Neuronal stem cell (in vitro differentiated cells): ENCODE data around the gene MANEAL.

Source experiments
- DNase-seq: peaks from one replicate; pipeline ENCODE4 v3.0.0-alpha.2; 2013; ENCODE audit warnings: low spot score
- H2AFZ ChIP-seq: one replicate; pipeline ENCODE4 v1.6.1; 2013; ENCODE audit warnings: mild to moderate bottlenecking, low read length, inconsistent platforms
- H2AK5ac ChIP-seq: 2 replicates; pipeline ENCODE4 v1.6.1; 2013; ENCODE audit warnings: low read depth, mild to moderate bottlenecking, inconsistent platforms, low read length, moderate library complexity, mixed read lengths
- H2BK120ac ChIP-seq: 2 replicates; pipeline ENCODE4 v1.6.1; 2013; ENCODE audit warnings: low read depth, mild to moderate bottlenecking, inconsistent platforms, low read length, moderate library complexity, mixed read lengths
- H2BK12ac ChIP-seq: one replicate; pipeline ENCODE4 v1.6.1; 2013; ENCODE audit warnings: low read length, inconsistent platforms
- H2BK15ac ChIP-seq: 2 replicates; pipeline ENCODE4 v1.6.1; 2013; ENCODE audit warnings: mild to moderate bottlenecking, low read length, inconsistent platforms, mixed read lengths
- H2BK5ac ChIP-seq: one replicate; pipeline ENCODE4 v1.6.1; 2013; ENCODE audit warnings: inconsistent platforms, mild to moderate bottlenecking, low read length, moderate library complexity
- H3K14ac ChIP-seq: one replicate; pipeline ENCODE4 v1.6.1; 2013; ENCODE audit warnings: low read length, inconsistent platforms
- H3K18ac ChIP-seq: 2 replicates; pipeline ENCODE4 v1.6.1; 2013; ENCODE audit warnings: low read length, inconsistent platforms
- H3K23ac ChIP-seq: 2 replicates; pipeline ENCODE4 v1.6.1; 2013; ENCODE audit warnings: low read depth, mild to moderate bottlenecking, mixed read lengths, low read length, inconsistent platforms; ENCODE audit not compliant: poor library complexity
- H3K27ac ChIP-seq: replicated peaks from 3 replicates; pipeline ENCODE4 v1.5.1; 2013; ENCODE audit warnings: low read length, inconsistent platforms
- H3K27me3 ChIP-seq, 3 experiments: 2 replicates each; pipeline ENCODE4 v1.6.1; 2013; ENCODE audit warnings: low read length in 3 of 3, mild to moderate bottlenecking in 2 of 3, inconsistent platforms in 1 of 3, low read depth in 1 of 3, mixed read lengths in 1 of 3, moderate library complexity in 1 of 3; ENCODE audit not compliant: control insufficient read depth in 3 of 3, insufficient read depth in 3 of 3
- H3K36me3 ChIP-seq, 2 donors: replicated peaks in 1 of 2; 2 replicates each; pipeline ENCODE4 v1.6.1; 2013; ENCODE audit warnings: low read length in 2 of 2; ENCODE audit not compliant: control insufficient read depth in 2 of 2, insufficient read depth in 2 of 2
- H3K4ac ChIP-seq: 2 replicates; pipeline ENCODE4 v1.6.1; 2013; ENCODE audit warnings: inconsistent platforms, mild to moderate bottlenecking, low read length, moderate library complexity
- H3K4me1 ChIP-seq, 2 donors: 1 replicate in 1 of 2; 2 replicates in 1 of 2; pipeline ENCODE4 v1.6.1; 2013; ENCODE audit warnings: low read length in 2 of 2, low read depth in 1 of 2; ENCODE audit not compliant: control insufficient read depth in 2 of 2, insufficient read depth in 1 of 2
- H3K4me2 ChIP-seq: one replicate; pipeline ENCODE4 v1.6.1; 2013; ENCODE audit warnings: mild to moderate bottlenecking, low read length, inconsistent platforms; ENCODE audit not compliant: insufficient read depth, poor library complexity, severe bottlenecking
- H3K4me3 ChIP-seq, 2 donors: 2 replicates each; pipeline ENCODE4 v1.5.1; 2013; ENCODE audit warnings: low read length in 2 of 2, mild to moderate bottlenecking in 2 of 2, inconsistent platforms in 1 of 2, moderate library complexity in 1 of 2
- H3K79me1 ChIP-seq: one replicate; pipeline ENCODE4 v1.6.1; 2013; ENCODE audit warnings: low read depth, mild to moderate bottlenecking, inconsistent platforms, low read length, moderate library complexity
- H3K9ac ChIP-seq: one replicate; pipeline ENCODE4 v1.6.1; 2013; ENCODE audit warnings: mild to moderate bottlenecking, low read depth, low read length, inconsistent platforms; ENCODE audit not compliant: poor library complexity
- H3K9me3 ChIP-seq, 2 donors: replicated peaks in 1 of 2; 2 replicates each; pipeline versions ENCODE3 to v1.6.1; 2013; ENCODE audit warnings: low read length in 2 of 2, mild to moderate bottlenecking in 2 of 2, inconsistent platforms in 1 of 2, low read depth in 1 of 2, mixed read lengths in 1 of 2, moderate library complexity in 1 of 2; ENCODE audit not compliant: control insufficient read depth in 2 of 2, insufficient read depth in 1 of 2
- H4K8ac ChIP-seq: one replicate; pipeline ENCODE4 v1.6.1; 2013; ENCODE audit warnings: low read depth, mild to moderate bottlenecking, inconsistent platforms, low read length, moderate library complexity
- H4K91ac ChIP-seq: one replicate; pipeline ENCODE4 v1.6.1; 2013; ENCODE audit warnings: low read length, low read depth, mild to moderate bottlenecking, inconsistent platforms; ENCODE audit not compliant: poor library complexity
- WGBS, 2 donors: extraction: QIAGEN DNeasy Blood & Tissue Kit; methylation state at CpG; one replicate each; pipeline ENCODE4 v1.1.7; 2013; ENCODE audit warnings: missing lambda C conversion rate in 2 of 2, mixed read lengths in 1 of 2; ENCODE audit not compliant: insufficient read length in 2 of 2, insufficient replicate concordance in 1 of 2; ENCODE audit errors: extremely low coverage in 2 of 2; 5-methylcytosine and 5-hydroxymethylcytosine counted together

The MANEAL gene

GRCh38 chr1:37795340-37796125 is 1.9 kb downstream of the MANEAL start:
- no CpG with 5 or more reads among the region's 22 CpGs for WGBS, 2 donors
- Histone ChIP-seq H4K91ac (no peak overlapping the region), H3K4me2 (no peak overlapping the region), H3K18ac (no peak overlapping the region), H2BK5ac (no peak overlapping the region), H2AK5ac (no peak overlapping the region), H3K27ac (no peak overlapping the region), H3K4me3 (peak overlapping the region in 1 of 2 donors; percentile 83), H3K9ac (no peak overlapping the region), H3K36me3 (peaks cover 0 to 39% of the 10 kb centered on the region in 2 donors), H2BK15ac (no peak overlapping the region), H3K27me3 (peaks cover 6 to 41% (median 8%) of the 10 kb centered on the region in 3 experiments), H2BK120ac (no peak overlapping the region), H3K79me1 (peaks cover 3% of the 10 kb centered on the region), H2BK12ac (no peak overlapping the region), H2AFZ (peak overlapping the region; percentile 100), H3K23ac (no peak overlapping the region), H4K8ac (no peak overlapping the region), H3K14ac (no peak overlapping the region), H3K4ac (no peak overlapping the region), H3K4me1 (peaks cover 0 to 6% of the 10 kb centered on the region in 2 donors), H3K9me3 (no peaks in the 10 kb centered on the region)
- DNase-seq: peak; percentile 67

DNA sequence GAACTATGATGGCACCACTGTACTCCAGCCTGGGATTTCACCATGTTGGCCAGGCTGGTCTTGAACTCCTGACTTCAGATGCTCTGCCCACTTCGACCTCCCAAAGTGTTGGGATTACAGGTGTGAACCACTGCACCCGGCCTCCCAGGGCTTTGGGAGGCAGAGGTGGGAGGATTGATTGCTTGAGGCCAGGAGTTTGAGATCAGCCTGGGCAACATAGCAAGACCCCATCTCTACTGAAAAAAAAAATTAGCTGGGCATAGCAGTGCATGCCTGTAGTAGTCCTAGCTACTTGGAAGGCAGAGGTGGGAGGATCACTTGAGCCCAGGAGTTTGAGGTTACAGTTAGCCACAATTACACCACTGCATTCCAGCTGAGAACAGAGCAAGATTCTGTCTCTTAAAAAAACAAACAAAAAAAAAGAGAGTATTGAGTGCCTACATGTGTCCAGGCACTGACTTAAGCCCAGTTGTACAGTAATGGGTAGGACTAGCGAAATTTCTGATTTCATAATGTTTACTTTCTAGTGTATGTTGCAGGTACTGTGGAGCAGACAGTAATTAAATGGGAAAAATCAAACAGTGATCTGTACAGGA is 4.2 kb downstream of the MANEAL start:
- no peak overlapping the region for H3K4ac ChIP-seq
- H2BK15ac ChIP-seq: no peak overlapping the region
- no peak overlapping the region for H3K27ac ChIP-seq
- peaks cover 3% of the 10 kb centered on the region for H3K79me1 ChIP-seq
- no peak overlapping the region for H2BK120ac ChIP-seq
- no peak overlapping the region for H2AK5ac ChIP-seq
- H3K4me3 ChIP-seq: no peak overlapping the region
- no peak overlapping the region for H3K9ac ChIP-seq
- H3K23ac ChIP-seq: no peak overlapping the region
- no peaks in the 10 kb centered on the region for H3K9me3 ChIP-seq
- H2BK12ac ChIP-seq: no peak overlapping the region
- peaks cover 0 to 27% (median 4%) of the 10 kb centered on the region in 3 experiments for H3K27me3 ChIP-seq
- H4K8ac ChIP-seq: no peak overlapping the region
- H2AFZ ChIP-seq: no peak overlapping the region
- H3K4me1 ChIP-seq: peaks cover 0 to 6% of the 10 kb centered on the region in 2 donors
- H3K18ac ChIP-seq: no peak overlapping the region
- no peak overlapping the region for H3K14ac ChIP-seq
- DNase-seq: no peak
- H2BK5ac ChIP-seq: no peak overlapping the region
- no peak overlapping the region for H3K4me2 ChIP-seq
- H4K91ac ChIP-seq: no peak overlapping the region
- WGBS, 2 donors: no CpG with 5 or more reads among the region's 3 CpGs
- peaks cover 4 to 59% of the 10 kb centered on the region in 2 donors for H3K36me3 ChIP-seq

- H3K4me2 ChIP-seq: no peak overlapping the region
- no peak overlapping the region for H3K9ac ChIP-seq
- no peak overlapping the region for H2AK5ac ChIP-seq
- no peak overlapping the region for H3K4ac ChIP-seq
- H2BK15ac ChIP-seq: no peak overlapping the region
- no peaks in the 10 kb centered on the region for H3K27me3 ChIP-seq
- no peak overlapping the region for H3K18ac ChIP-seq
- H2AFZ ChIP-seq: no peak overlapping the region
- H3K23ac ChIP-seq: no peak overlapping the region
- no peak for DNase-seq
- H2BK120ac ChIP-seq: no peak overlapping the region
- WGBS, 2 donors: no CpG with 5 or more reads among the region's 1 CpG
- no peak overlapping the region for H2BK5ac ChIP-seq
- H3K4me1 ChIP-seq: peaks cover 6 to 8% of the 10 kb centered on the region in 2 donors
- no peaks in the 10 kb centered on the region for H3K9me3 ChIP-seq
- no peak overlapping the region for H3K27ac ChIP-seq
- no peak overlapping the region for H4K8ac ChIP-seq
- H3K79me1 ChIP-seq: peaks cover 9% of the 10 kb centered on the region
- peak overlapping the region in 1 of 2 donors; percentile 47 for H3K4me3 ChIP-seq
- no peak overlapping the region for H3K14ac ChIP-seq
- peaks cover 31 to 91% of the 10 kb centered on the region in 2 donors for H3K36me3 ChIP-seq
- no peak overlapping the region for H2BK12ac ChIP-seq
- no peak overlapping the region for H4K91ac ChIP-seq
Measured at GRCh38 chr1:37802439-37802838, 8.8 kb downstream of the MANEAL start.

GRCh38 chr1:37807220-37807554 is 13.5 kb downstream of the MANEAL start:
- peaks cover 8 to 15% of the 10 kb centered on the region in 2 donors for H3K4me1 ChIP-seq
- no peak overlapping the region for H2BK12ac ChIP-seq
- H3K4ac ChIP-seq: no peak overlapping the region
- H3K27ac ChIP-seq: no peak overlapping the region
- peak overlapping the region; percentile 90 for H3K4me2 ChIP-seq
- no peak for DNase-seq
- H3K9me3 ChIP-seq: no peaks in the 10 kb centered on the region
- H3K79me1 ChIP-seq: peaks cover 9% of the 10 kb centered on the region
- no peak overlapping the region for H2AK5ac ChIP-seq
- no peak overlapping the region for H2BK120ac ChIP-seq
- peak overlapping the region; percentile 95 to 100 for H3K4me3 ChIP-seq
- H3K9ac ChIP-seq: peak overlapping the region; percentile 98
- H3K27me3 ChIP-seq: no peaks in the 10 kb centered on the region
- H2BK5ac ChIP-seq: peak overlapping the region; percentile 46
- no peak overlapping the region for H2BK15ac ChIP-seq
- H3K14ac ChIP-seq: no peak overlapping the region
- H3K23ac ChIP-seq: peak overlapping the region; percentile 96
- no peak overlapping the region for H4K91ac ChIP-seq
- H2AFZ ChIP-seq: no peak overlapping the region
- H3K18ac ChIP-seq: no peak overlapping the region
- WGBS, 2 donors: no CpG with 5 or more reads among the region's 9 CpGs
- peaks cover 36 to 70% of the 10 kb centered on the region in 2 donors for H3K36me3 ChIP-seq
- no peak overlapping the region for H4K8ac ChIP-seq
